Epithelial cell of proximal tubule (primary cell): ENCODE data around the gene RPE65. TPM values are rescaled to one million over a fixed set of nuclear protein-coding genes. Genes with fewer than 3 reads are reported as not detected.
A peak's percentile ranks its signal among the peaks of the same experiment; 100 is the strongest.

Experiments
- DNase-seq: peaks from one replicate; pipeline ENCODE4 v3.0.0-alpha.2; 2011; ENCODE audit warnings: low read depth
- H3K4me3 ChIP-seq: 2 replicates; pipeline ENCODE4 v1.5.1; 2011; ENCODE audit warnings: low read depth, mild to moderate bottlenecking, low read length
- total RNA-seq: library from RNA; depleted of rRNA; stranded (reverse); fragments of >200 nt; gene quantifications from 2 replicates; pipeline ENCODE4 v1.2.3, GENCODE V29; 2015
- TF ChIP-seq, protein P1 (sequence below): conservative IDR thresholded peaks from 2 replicates; pipeline ENCODE4 v1.5.1; 2012; ENCODE audit warnings: low read depth, mild to moderate bottlenecking, low read length

RPE65 gene
- total RNA-seq, 1 donor from 2014 or later = not detected

DNA sequence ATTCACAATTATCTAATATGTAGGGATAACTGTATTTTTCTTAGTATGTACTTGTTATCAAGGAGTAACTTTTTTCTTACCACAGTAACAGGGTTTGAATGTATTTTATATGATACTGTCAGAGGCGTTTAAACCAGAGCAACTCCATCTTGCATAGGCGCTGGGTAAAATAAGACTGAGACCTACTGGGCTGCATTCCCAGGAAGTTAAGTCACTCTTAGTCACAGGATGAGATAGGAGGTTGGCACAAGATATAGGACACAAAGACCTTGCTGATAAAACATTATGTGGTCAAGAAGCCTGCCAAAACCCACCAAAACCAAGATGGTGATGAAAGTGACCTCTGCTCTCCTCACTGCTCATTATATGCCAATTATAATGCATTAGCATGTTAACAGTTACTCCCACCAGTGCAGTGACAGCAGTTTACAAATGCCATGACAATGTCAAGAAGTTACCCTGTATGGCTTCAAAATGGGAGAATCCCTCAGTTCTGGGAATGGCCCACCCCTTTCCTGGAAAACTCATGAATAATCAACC lies 64.8 kb downstream of the RPE65 start:
- TF ChIP-seq, protein P1, sequence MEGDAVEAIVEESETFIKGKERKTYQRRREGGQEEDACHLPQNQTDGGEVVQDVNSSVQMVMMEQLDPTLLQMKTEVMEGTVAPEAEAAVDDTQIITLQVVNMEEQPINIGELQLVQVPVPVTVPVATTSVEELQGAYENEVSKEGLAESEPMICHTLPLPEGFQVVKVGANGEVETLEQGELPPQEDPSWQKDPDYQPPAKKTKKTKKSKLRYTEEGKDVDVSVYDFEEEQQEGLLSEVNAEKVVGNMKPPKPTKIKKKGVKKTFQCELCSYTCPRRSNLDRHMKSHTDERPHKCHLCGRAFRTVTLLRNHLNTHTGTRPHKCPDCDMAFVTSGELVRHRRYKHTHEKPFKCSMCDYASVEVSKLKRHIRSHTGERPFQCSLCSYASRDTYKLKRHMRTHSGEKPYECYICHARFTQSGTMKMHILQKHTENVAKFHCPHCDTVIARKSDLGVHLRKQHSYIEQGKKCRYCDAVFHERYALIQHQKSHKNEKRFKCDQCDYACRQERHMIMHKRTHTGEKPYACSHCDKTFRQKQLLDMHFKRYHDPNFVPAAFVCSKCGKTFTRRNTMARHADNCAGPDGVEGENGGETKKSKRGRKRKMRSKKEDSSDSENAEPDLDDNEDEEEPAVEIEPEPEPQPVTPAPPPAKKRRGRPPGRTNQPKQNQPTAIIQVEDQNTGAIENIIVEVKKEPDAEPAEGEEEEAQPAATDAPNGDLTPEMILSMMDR = no peak
- peak; percentile 47 for DNase-seq
- H3K4me3 ChIP-seq = no peak overlapping the region

DNA sequence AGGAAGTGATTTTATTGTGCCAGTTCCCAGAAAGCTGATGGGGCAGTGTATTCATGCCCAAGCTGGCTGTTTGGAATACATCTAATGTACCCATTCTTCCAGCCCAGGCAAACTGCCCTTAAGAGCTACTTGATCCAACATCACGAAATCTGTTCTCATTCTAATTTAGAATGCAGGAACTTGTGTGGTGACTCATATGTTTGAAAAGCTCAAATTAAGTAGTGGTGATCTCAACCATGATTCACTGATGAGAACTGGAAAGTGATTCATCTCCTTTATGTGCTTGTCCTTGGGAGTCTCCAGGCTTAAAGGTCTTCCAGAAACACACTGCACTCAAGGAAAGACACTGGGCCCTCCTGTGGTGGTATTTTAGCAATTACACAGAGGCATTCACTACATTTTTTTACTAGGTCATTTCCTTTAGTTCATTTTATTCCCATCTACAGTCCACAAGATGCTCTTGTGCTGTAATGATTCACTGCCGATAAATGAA lies 65.4 kb downstream of the RPE65 start:
- DNase-seq = peak; percentile 99
- TF ChIP-seq, protein P1 = peak; percentile 52
- no peak overlapping the region for H3K4me3 ChIP-seq

DNA sequence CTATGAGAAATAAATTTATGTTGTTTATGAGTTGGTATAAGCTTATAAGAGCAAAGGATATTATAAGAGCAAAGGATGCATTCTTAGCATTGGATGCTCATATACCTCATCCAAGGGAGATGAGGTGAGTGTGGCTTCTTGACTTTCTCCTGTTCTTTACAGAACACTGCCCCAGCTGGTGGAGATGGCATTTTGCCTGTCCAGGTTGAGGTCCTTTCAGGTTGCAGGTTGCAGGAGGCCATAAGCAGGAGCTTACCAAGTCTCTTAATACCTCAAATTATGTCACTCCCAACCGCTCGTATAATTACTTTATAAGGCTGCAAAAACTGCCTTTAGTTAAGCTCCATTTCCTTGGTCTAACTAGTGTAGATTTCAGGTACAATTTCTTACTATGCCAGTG lies 66.7 kb downstream of the RPE65 start:
- TF ChIP-seq, protein P1 = peak; percentile 30
- no peak for DNase-seq
- H3K4me3 ChIP-seq = no peak overlapping the region

DNA sequence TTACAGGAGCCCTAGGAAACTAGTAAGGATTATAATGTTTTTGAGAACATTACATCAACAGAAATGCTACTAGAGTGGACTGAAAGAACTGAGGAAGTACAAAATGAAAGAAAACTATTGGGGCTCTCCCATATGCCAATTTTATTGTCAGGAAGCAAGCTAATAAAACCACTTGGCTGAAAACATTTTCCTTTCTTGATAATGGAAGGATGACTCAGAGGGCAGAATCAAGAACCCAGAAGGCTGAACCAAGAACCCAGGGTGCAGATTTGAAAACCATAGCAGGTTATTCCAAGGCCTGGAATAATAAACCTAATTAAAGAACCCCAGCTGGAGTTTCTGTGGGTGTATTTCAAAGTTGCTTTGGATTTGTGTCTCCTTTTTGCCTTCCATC lies 70.7 kb downstream of the RPE65 start:
- TF ChIP-seq, protein P1 = no peak
- DNase-seq = no peak
- H3K4me3 ChIP-seq = no peak overlapping the region

Other genes starting within 250 kb of the RPE65 start
- gene WLS, start 217.4 kb downstream of the RPE65 start, total RNA-seq = 14.4 and 19.0 TPM in 2 replicates
- 41.2 and 44.6 TPM in 2 replicates for gene DEPDC1, start 47.1 kb upstream of the RPE65 start, total RNA-seq